ENCODE measurements around the gene PPP1R14D. TPM values are rescaled to one million over a fixed set of nuclear protein-coding genes. Genes with fewer than 3 reads are reported as not detected.

PPP1R14D gene
- total and polyA plus RNA-seq, 12 donors: not detected

DNA sequence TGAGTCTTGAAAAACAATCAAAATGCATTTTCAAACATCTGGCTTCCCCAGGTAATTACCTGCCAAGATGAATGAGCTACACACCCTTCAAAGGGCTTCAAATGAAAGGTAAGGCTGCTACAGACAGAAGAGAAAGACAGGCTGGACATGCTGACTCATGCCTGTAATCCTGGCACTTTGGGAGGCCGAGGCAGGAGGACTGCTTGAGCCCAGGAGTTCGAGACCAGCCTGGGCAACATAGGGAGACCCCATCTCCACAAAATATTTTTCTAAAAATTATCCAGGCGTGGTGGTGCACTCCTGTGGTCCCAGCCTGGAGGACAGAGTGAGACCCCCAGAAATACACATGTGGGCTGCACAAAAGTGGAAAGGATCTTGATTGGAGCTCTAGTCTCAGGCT lies 36.1 kb downstream of the PPP1R14D start:
- Histone ChIP-seq H3K27ac (no peak overlapping the region), H3K9me3 (no peaks in the 10 kb centered on the region), H3K27me3 (no peaks in the 10 kb centered on the region), H3K4me1 (peaks cover 0 to 51% (median 28%) of the 10 kb centered on the region in 9 donors), H3K4me3 (no peak overlapping the region), H3K36me3 (peaks cover 0 to 27% (median 0%) of the 10 kb centered on the region in 9 donors)
- TF ChIP-seq, protein P1, sequence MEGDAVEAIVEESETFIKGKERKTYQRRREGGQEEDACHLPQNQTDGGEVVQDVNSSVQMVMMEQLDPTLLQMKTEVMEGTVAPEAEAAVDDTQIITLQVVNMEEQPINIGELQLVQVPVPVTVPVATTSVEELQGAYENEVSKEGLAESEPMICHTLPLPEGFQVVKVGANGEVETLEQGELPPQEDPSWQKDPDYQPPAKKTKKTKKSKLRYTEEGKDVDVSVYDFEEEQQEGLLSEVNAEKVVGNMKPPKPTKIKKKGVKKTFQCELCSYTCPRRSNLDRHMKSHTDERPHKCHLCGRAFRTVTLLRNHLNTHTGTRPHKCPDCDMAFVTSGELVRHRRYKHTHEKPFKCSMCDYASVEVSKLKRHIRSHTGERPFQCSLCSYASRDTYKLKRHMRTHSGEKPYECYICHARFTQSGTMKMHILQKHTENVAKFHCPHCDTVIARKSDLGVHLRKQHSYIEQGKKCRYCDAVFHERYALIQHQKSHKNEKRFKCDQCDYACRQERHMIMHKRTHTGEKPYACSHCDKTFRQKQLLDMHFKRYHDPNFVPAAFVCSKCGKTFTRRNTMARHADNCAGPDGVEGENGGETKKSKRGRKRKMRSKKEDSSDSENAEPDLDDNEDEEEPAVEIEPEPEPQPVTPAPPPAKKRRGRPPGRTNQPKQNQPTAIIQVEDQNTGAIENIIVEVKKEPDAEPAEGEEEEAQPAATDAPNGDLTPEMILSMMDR (IDR thresholded peaks at IDR 0.05): no peak
- 73 to 98% methylated on average over 3 of the region's 3 CpGs for WGBS, 2 donors
- DNase-seq (no peak), ATAC-seq (no peak)
- intact Hi-C loops (cut with DNase I): no loop called here

DNA sequence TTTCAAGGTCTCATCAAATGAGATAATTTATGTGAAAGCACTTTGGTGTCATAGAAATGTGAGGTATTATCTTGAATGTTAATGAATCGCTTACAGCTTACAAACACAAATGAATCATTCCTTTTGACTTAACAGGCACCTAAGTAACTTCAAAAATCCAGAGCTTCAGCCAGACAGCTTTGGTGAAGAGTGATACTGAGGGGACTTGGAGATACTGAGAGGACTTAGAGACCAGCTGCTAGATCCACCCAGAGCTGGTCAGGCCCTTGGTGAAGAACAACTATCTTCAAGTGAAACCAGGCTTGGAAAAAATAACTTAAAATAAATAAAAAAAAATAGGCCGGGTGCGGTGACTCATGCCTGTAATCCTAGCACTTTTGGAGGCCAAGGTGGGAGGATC lies 37.8 kb downstream of the PPP1R14D start:
- ATAC-seq (no peak), DNase-seq (no peak)
- 83 to 93% methylated on average over 3 of the region's 3 CpGs for WGBS, 2 donors
- Histone ChIP-seq H3K4me3 (no peak overlapping the region), H3K27me3 (no peaks in the 10 kb centered on the region), H3K4me1 (peaks cover 0 to 51% (median 26%) of the 10 kb centered on the region in 9 donors), H3K9me3 (no peaks in the 10 kb centered on the region), H3K36me3 (peaks cover 0 to 33% (median 0%) of the 10 kb centered on the region in 9 donors), H3K27ac (no peak overlapping the region)
- intact Hi-C loops (cut with DNase I): no loop called here
- TF ChIP-seq, protein P1 (IDR thresholded peaks at IDR 0.05): no peak

DNA sequence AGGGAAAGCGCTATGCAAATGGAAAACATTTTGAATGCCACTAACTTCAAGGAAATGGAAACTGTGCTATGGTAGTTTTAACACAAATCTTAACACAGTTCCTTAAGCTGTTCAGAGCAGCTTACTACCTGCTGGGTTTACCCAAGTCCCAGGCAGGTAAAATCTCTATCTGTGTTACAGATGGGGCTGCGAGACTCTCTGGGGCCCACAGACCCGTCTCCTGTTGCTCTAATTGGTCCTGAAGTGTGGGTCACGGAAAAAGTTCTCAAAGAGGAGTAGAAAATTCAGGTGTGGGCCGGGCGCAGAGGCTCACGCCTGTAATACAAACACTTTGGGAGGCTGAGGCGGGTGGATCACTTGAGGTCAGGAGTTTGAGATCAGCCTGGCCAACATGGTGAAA lies 38.5 kb downstream of the PPP1R14D start:
- Histone ChIP-seq H3K27me3 (no peaks in the 10 kb centered on the region), H3K9me3 (no peaks in the 10 kb centered on the region), H3K36me3 (peaks cover 0 to 33% (median 0%) of the 10 kb centered on the region in 9 donors), H3K4me1 (peaks cover 0 to 43% (median 22%) of the 10 kb centered on the region in 9 donors), H3K4me3 (no peak overlapping the region), H3K27ac (no peak overlapping the region)
- TF ChIP-seq, protein P1 (IDR thresholded peaks at IDR 0.05): no peak
- DNase-seq (no peak), ATAC-seq (no peak)
- intact Hi-C loops (cut with DNase I): no loop called here
- WGBS, 2 donors: 95 to 97% methylated on average over 8 of the region's 8 CpGs

DNA sequence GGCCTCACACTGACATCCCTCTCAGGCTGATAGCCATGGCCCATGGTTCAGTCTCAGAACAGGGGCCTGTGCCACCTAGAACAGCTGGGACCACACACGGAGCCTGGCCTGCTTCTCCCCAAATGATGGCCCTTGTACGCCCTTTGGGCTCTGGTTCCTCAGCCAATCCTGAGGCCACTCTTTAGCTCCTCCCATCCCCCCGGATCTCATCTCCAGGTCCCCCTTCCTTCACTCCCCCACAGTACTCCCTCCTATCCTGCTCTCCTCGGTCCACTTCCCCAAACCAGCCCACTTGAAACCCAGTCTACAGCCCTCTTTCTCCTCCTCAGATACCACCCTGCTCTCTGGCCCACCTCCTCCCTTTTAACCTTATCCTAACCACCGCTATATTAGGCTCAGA lies 39.4 kb downstream of the PPP1R14D start:
- TF ChIP-seq, protein P1 (IDR thresholded peaks at IDR 0.05): no peak
- ATAC-seq: peak in 1 of 8 donors; percentile 17
- no peaks in the 10 kb centered on the region for H3K27me3 ChIP-seq
- intact Hi-C loops (cut with DNase I): no loop called here
- 78 to 90% methylated on average over 5 of the region's 5 CpGs for WGBS, 2 donors
- no peak overlapping the region for H3K4me3 ChIP-seq
- H3K27ac ChIP-seq: no peak overlapping the region
- peaks cover 0 to 35% (median 16%) of the 10 kb centered on the region in 9 donors for H3K4me1 ChIP-seq
- no peaks in the 10 kb centered on the region for H3K9me3 ChIP-seq
- DNase-seq: no peak
- H3K36me3 ChIP-seq: peaks cover 0 to 37% (median 0%) of the 10 kb centered on the region in 9 donors

Measured in heart right ventricle (tissue), 16 donors.